Mesenteric fat pad (tissue), 1 donor: ENCODE results near the gene SP2. TPM values are rescaled to one million over a fixed set of nuclear protein-coding genes. Genes with fewer than 3 reads are reported as not detected.
"Not testable (repeated sequence)": the region's sequence is repeated elsewhere in the genome, so short reads cannot be mapped to it uniquely, and the experiment has no call there.

Experiments used
- DNase-seq: peaks from one replicate; pipeline ENCODE4 v3.0.0-alpha.2; 2020; ENCODE audit warnings: low spot score
- total RNA-seq: library from RNA; stranded (reverse); fragmentation: NEBNext Ultra II Directional; extraction: Animal tissue kit (Norgen Biotek cat#: 25700); gene quantifications from one replicate; pipeline ENCODE4 v1.2.1, GENCODE V29; 2021
- donor health status: DM: yes; HTN: yes; CAD: no.

Gene SP2
- total RNA-seq, 1 donor from 2014 or later = 12.7 TPM

- no peak for DNase-seq
Observed at GRCh38 chr17:47918006-47918405, 22.0 kb downstream of the SP2 start.

- DNase-seq = no peak
Observed at GRCh38 chr17:47918991-47919390, 23.0 kb downstream of the SP2 start.

GRCh38 chr17:47919889-47920288, 23.9 kb downstream of the SP2 start:
- not testable (repeated sequence) for DNase-seq

GRCh38 chr17:47924785-47925677, 29.0 kb downstream of the SP2 start:
- no peak for DNase-seq

GRCh38 chr17:47925678-47925988, 29.6 kb downstream of the SP2 start:
- no peak for DNase-seq

GRCh38 chr17:47927821-47928400, 31.9 kb downstream of the SP2 start:
- DNase-seq = no peak

GRCh38 chr17:47928415-47928814, 32.4 kb downstream of the SP2 start:
- DNase-seq = no peak

- DNase-seq = no peak
Observed at GRCh38 chr17:47929218-47930000, 33.4 kb downstream of the SP2 start.

GRCh38 chr17:47931848-47932247, 35.8 kb downstream of the SP2 start:
- no peak for DNase-seq

GRCh38 chr17:47934856-47935255, 38.8 kb downstream of the SP2 start:
- DNase-seq = no peak

- DNase-seq = not testable (repeated sequence)
Observed at GRCh38 chr17:47935468-47935867, 39.4 kb downstream of the SP2 start.

GRCh38 chr17:47935961-47936360, 39.9 kb downstream of the SP2 start:
- no peak for DNase-seq

- no peak for DNase-seq
Observed at GRCh38 chr17:47937941-47938340, 41.9 kb downstream of the SP2 start.

GRCh38 chr17:47941246-47942095, 45.4 kb downstream of the SP2 start, which contains the start of gene PNPO:
TSS of gene PNPO (plus strand) at chr17:47941571. CDS start at chr17:47941676, 105 bp downstream.
- DNase-seq = peak; percentile 96

GRCh38 chr17:47942096-47942510, 46.1 kb downstream of the SP2 start:
- DNase-seq = no peak

GRCh38 chr17:47942568-47942967, 46.5 kb downstream of the SP2 start:
- no peak for DNase-seq

- DNase-seq = no peak
Observed at GRCh38 chr17:47945080-47945479, 49.0 kb downstream of the SP2 start.

GRCh38 chr17:47945529-47946508, 49.8 kb downstream of the SP2 start:
- DNase-seq = no peak

- DNase-seq = no peak
Observed at GRCh38 chr17:47946516-47946915, 50.5 kb downstream of the SP2 start.

- DNase-seq = no peak
Observed at GRCh38 chr17:47946929-47947397, 50.9 kb downstream of the SP2 start.
